ENCODE data around the gene MACROD2. TPM values are rescaled to one million over a fixed set of nuclear protein-coding genes. Genes with fewer than 3 reads are reported as not detected.

The MACROD2 gene
- total RNA-seq, 1 donor from 2014 or later: 78.2 TPM

- H3K9me3 ChIP-seq: no peaks in the 10 kb centered on the region
- no peaks in the 10 kb centered on the region for H3K4me1 ChIP-seq
- DNase-seq (no peak), ATAC-seq (no peak)
- no peaks in the 10 kb centered on the region for H3K27me3 ChIP-seq
- TF ChIP-seq CTCF (IDR thresholded peaks at IDR 0.05): no peak
- intact Hi-C loops (cut with DNase I): no loop called here
- no peak overlapping the region for H3K4me3 ChIP-seq
- no peak overlapping the region for H3K27ac ChIP-seq
- no peaks in the 10 kb centered on the region for H3K36me3 ChIP-seq
Measured at GRCh38 chr20:15482525-15482924, 1487.2 kb downstream of the MACROD2 start.

GRCh38 chr20:15485519-15485918 lies 1490.2 kb downstream of the MACROD2 start:
- H3K9me3 ChIP-seq: no peaks in the 10 kb centered on the region
- intact Hi-C loops (cut with DNase I): no loop called here
- ATAC-seq: no peak
- DNase-seq: no peak
- H3K4me1 ChIP-seq: no peaks in the 10 kb centered on the region
- H3K27me3 ChIP-seq: no peaks in the 10 kb centered on the region
- no peak for TF ChIP-seq CTCF (IDR thresholded peaks at IDR 0.05)
- no peak overlapping the region for H3K27ac ChIP-seq
- H3K36me3 ChIP-seq: no peaks in the 10 kb centered on the region
- H3K4me3 ChIP-seq: no peak overlapping the region

GRCh38 chr20:15487030-15487429 lies 1491.7 kb downstream of the MACROD2 start:
- no peaks in the 10 kb centered on the region for H3K27me3 ChIP-seq

GRCh38 chr20:15487682-15488081 lies 1492.4 kb downstream of the MACROD2 start:
- intact Hi-C loops (cut with DNase I): no loop called here
- DNase-seq (no peak), ATAC-seq (no peak)
- no peaks in the 10 kb centered on the region for H3K36me3 ChIP-seq
- H3K4me3 ChIP-seq: no peak overlapping the region
- no peak overlapping the region for H3K27ac ChIP-seq
- no peaks in the 10 kb centered on the region for H3K9me3 ChIP-seq
- TF ChIP-seq CTCF (IDR thresholded peaks at IDR 0.05): no peak
- no peaks in the 10 kb centered on the region for H3K4me1 ChIP-seq
- H3K27me3 ChIP-seq: no peaks in the 10 kb centered on the region

More at GRCh38 chr20:15487030-15487429, 1491.7 kb downstream of the MACROD2 start:
- no peak for DNase-seq
- no peaks in the 10 kb centered on the region for H3K36me3 ChIP-seq
- no peak for TF ChIP-seq CTCF (IDR thresholded peaks at IDR 0.05)
- H3K27ac ChIP-seq: no peak overlapping the region
- intact Hi-C loops (cut with DNase I): no loop called here
- no peak overlapping the region for H3K4me3 ChIP-seq
- peak; percentile 76 for ATAC-seq
- H3K4me1 ChIP-seq: no peaks in the 10 kb centered on the region
- no peaks in the 10 kb centered on the region for H3K9me3 ChIP-seq

- peak; percentile 40 for ATAC-seq
- no peaks in the 10 kb centered on the region for H3K27me3 ChIP-seq
- peak; percentile 18 for TF ChIP-seq CTCF (IDR thresholded peaks at IDR 0.05)
- H3K27ac ChIP-seq: no peak overlapping the region
- intact Hi-C loops (cut with DNase I): loop anchor here (10.0 kb wide), 1 partner anchor 737 kb away; no protein-coding TSS in a partner anchor
- no peak for DNase-seq
- no peak overlapping the region for H3K4me3 ChIP-seq
- no peaks in the 10 kb centered on the region for H3K9me3 ChIP-seq
- no peaks in the 10 kb centered on the region for H3K36me3 ChIP-seq
- H3K4me1 ChIP-seq: no peaks in the 10 kb centered on the region
Measured at GRCh38 chr20:15491575-15491974, 1496.3 kb downstream of the MACROD2 start.

- no peak for ATAC-seq
- intact Hi-C loops (cut with DNase I): loop anchor here (10.0 kb wide), 1 partner anchor 740 kb away; no protein-coding TSS in a partner anchor
Measured at GRCh38 chr20:15494851-15495250, 1499.5 kb downstream of the MACROD2 start.

More at GRCh38 chr20:15494851-15495250, 1499.5 kb downstream of the MACROD2 start:
- Histone ChIP-seq H3K36me3 (no peaks in the 10 kb centered on the region), H3K4me3 (no peak overlapping the region), H3K27me3 (no peaks in the 10 kb centered on the region), H3K9me3 (no peaks in the 10 kb centered on the region), H3K27ac (no peak overlapping the region), H3K4me1 (no peaks in the 10 kb centered on the region)
- no peak for TF ChIP-seq CTCF (IDR thresholded peaks at IDR 0.05)
- DNase-seq: no peak

Measured in upper lobe of right lung (tissue), 1 donor.